ENCODE data around the gene ISLR.

GRCh38 chr15:74225928-74226327, 52.4 kb downstream of the ISLR start:
- TF ChIP-seq, protein P1, sequence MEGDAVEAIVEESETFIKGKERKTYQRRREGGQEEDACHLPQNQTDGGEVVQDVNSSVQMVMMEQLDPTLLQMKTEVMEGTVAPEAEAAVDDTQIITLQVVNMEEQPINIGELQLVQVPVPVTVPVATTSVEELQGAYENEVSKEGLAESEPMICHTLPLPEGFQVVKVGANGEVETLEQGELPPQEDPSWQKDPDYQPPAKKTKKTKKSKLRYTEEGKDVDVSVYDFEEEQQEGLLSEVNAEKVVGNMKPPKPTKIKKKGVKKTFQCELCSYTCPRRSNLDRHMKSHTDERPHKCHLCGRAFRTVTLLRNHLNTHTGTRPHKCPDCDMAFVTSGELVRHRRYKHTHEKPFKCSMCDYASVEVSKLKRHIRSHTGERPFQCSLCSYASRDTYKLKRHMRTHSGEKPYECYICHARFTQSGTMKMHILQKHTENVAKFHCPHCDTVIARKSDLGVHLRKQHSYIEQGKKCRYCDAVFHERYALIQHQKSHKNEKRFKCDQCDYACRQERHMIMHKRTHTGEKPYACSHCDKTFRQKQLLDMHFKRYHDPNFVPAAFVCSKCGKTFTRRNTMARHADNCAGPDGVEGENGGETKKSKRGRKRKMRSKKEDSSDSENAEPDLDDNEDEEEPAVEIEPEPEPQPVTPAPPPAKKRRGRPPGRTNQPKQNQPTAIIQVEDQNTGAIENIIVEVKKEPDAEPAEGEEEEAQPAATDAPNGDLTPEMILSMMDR (IDR thresholded peaks at IDR 0.05; ENCODE audit: low read depth, low read length) = no peak
- no peak for TF ChIP-seq POLR2A (IDR thresholded peaks at IDR 0.05; ENCODE audit: extremely low read depth, insufficient read length)

Data from NB4 (cell line).